Effector memory CD8-positive, alpha-beta T cell (primary cell): ENCODE results near the gene ARHGAP31.
"Not testable (repeated sequence)": the region's sequence is repeated elsewhere in the genome, so short reads cannot be mapped to it uniquely, and the experiment has no call there.

ENCODE experiments used
- ATAC-seq: fragments of 150-1000 bp; cut with Tn5 transposase; replicated peaks from 2 replicates; pipeline ENCODE4 v1.10.0; 2021; ENCODE audit warnings: mild to moderate bottlenecking, moderate library complexity
- DNase-seq, 3 experiments: peaks; one replicate each; pipeline ENCODE4 v3.0.0; 2021
- H3K27ac Mint-ChIP-seq, 2 donors: one replicate each; pipeline ENCODE4 v1.8.0; 2022; ENCODE audit warnings: mild to moderate bottlenecking in 2 of 2, mixed read lengths in 2 of 2, moderate library complexity in 2 of 2
- H3K27me3 Mint-ChIP-seq, 2 donors: one replicate each; pipeline ENCODE4 v1.8.0; 2022; ENCODE audit warnings: mixed read lengths in 2 of 2
- H3K36me3 Mint-ChIP-seq: one replicate; pipeline ENCODE4 v1.8.0; 2022; ENCODE audit warnings: mild to moderate bottlenecking, moderate library complexity, mixed read lengths; ENCODE audit not compliant: insufficient read depth
- H3K4me1 Mint-ChIP-seq, 2 donors: one replicate each; pipeline ENCODE4 v1.8.0; 2022; ENCODE audit warnings: low read depth in 2 of 2, mixed read lengths in 2 of 2
- H3K4me3 Mint-ChIP-seq, 2 donors: one replicate each; pipeline ENCODE4 v1.8.0; 2022; ENCODE audit warnings: mild to moderate bottlenecking in 2 of 2, mixed read lengths in 2 of 2, moderate library complexity in 2 of 2
- H3K9me3 Mint-ChIP-seq, 2 donors: one replicate each; pipeline ENCODE4 v1.8.0; 2022; ENCODE audit warnings: mixed read lengths in 2 of 2

Gene ARHGAP31

GRCh38 chr3:119298565-119298941, 4.4 kb downstream of the ARHGAP31 start:
- Mint-ChIP-seq H3K4me3 (no peak overlapping the region), H3K9me3 (no peaks in the 10 kb centered on the region), H3K27ac (no peak overlapping the region), H3K4me1 (peaks cover 38 to 51% of the 10 kb centered on the region in 2 donors), H3K27me3 (no peaks in the 10 kb centered on the region), H3K36me3 (peaks cover 23% of the 10 kb centered on the region)
- no peak for DNase-seq
- no peak for ATAC-seq

GRCh38 chr3:119300991-119301391, 6.8 kb downstream of the ARHGAP31 start:
- H3K9me3 Mint-ChIP-seq, result no peaks in the 10 kb centered on the region
- H3K27ac Mint-ChIP-seq, result peak overlapping the region in 1 of 2 donors; percentile 67
- peaks cover 26 to 36% of the 10 kb centered on the region in 2 donors for H3K4me1 Mint-ChIP-seq
- H3K36me3 Mint-ChIP-seq, result peaks cover 10% of the 10 kb centered on the region
- no peaks in the 10 kb centered on the region for H3K27me3 Mint-ChIP-seq
- no peak for DNase-seq
- H3K4me3 Mint-ChIP-seq, result no peak overlapping the region
- no peak for ATAC-seq

- Mint-ChIP-seq H3K4me1 (peaks cover 20 to 31% of the 10 kb centered on the region in 2 donors), H3K36me3 (peaks cover 10% of the 10 kb centered on the region), H3K4me3 (no peak overlapping the region), H3K9me3 (no peaks in the 10 kb centered on the region), H3K27me3 (no peaks in the 10 kb centered on the region), H3K27ac (peak overlapping the region in 1 of 2 donors; percentile 67)
- no peak for ATAC-seq
- no peak for DNase-seq
Measured at GRCh38 chr3:119301662-119302061, 7.5 kb downstream of the ARHGAP31 start.

- Mint-ChIP-seq H3K36me3 (peaks cover 10% of the 10 kb centered on the region), H3K4me1 (peaks cover 9 to 19% of the 10 kb centered on the region in 2 donors), H3K27me3 (no peaks in the 10 kb centered on the region), H3K9me3 (no peaks in the 10 kb centered on the region), H3K4me3 (no peak overlapping the region), H3K27ac (no peak overlapping the region)
- no peak for ATAC-seq
- DNase-seq, result no peak
Measured at GRCh38 chr3:119302697-119303551, 8.7 kb downstream of the ARHGAP31 start.

- H3K27me3 Mint-ChIP-seq, result no peaks in the 10 kb centered on the region
- no peak overlapping the region for H3K4me3 Mint-ChIP-seq
- DNase-seq (no peak), ATAC-seq (no peak)
- no peak overlapping the region for H3K27ac Mint-ChIP-seq
- H3K9me3 Mint-ChIP-seq, result no peaks in the 10 kb centered on the region
- H3K36me3 Mint-ChIP-seq, result peaks cover 9% of the 10 kb centered on the region
- peaks cover 0 to 12% of the 10 kb centered on the region in 2 donors for H3K4me1 Mint-ChIP-seq
Measured at GRCh38 chr3:119304201-119304713, 10.1 kb downstream of the ARHGAP31 start.

GRCh38 chr3:119305286-119305685, 11.1 kb downstream of the ARHGAP31 start:
- no peak overlapping the region for H3K27ac Mint-ChIP-seq
- peaks cover 0 to 12% of the 10 kb centered on the region in 2 donors for H3K4me1 Mint-ChIP-seq
- H3K4me3 Mint-ChIP-seq, result no peak overlapping the region
- no peaks in the 10 kb centered on the region for H3K9me3 Mint-ChIP-seq
- ATAC-seq (no peak), DNase-seq (no peak)
- H3K36me3 Mint-ChIP-seq, result peaks cover 10% of the 10 kb centered on the region
- H3K27me3 Mint-ChIP-seq, result no peaks in the 10 kb centered on the region

GRCh38 chr3:119306378-119306777, 12.2 kb downstream of the ARHGAP31 start:
- Mint-ChIP-seq H3K36me3 (peaks cover 10% of the 10 kb centered on the region), H3K4me1 (peaks cover 4 to 12% of the 10 kb centered on the region in 2 donors)
- not testable (repeated sequence) for H3K27ac Mint-ChIP-seq, ATAC-seq, H3K27me3 Mint-ChIP-seq, DNase-seq, H3K9me3 Mint-ChIP-seq, H3K4me3 Mint-ChIP-seq

GRCh38 chr3:119308355-119308754, 14.2 kb downstream of the ARHGAP31 start:
- Mint-ChIP-seq H3K4me3 (no peak overlapping the region), H3K9me3 (no peaks in the 10 kb centered on the region), H3K4me1 (peaks cover 7 to 8% of the 10 kb centered on the region in 2 donors), H3K27ac (no peak overlapping the region), H3K27me3 (no peaks in the 10 kb centered on the region), H3K36me3 (peaks cover 8% of the 10 kb centered on the region)
- ATAC-seq (no peak), DNase-seq (no peak)

- Mint-ChIP-seq H3K27ac (no peak overlapping the region), H3K27me3 (no peaks in the 10 kb centered on the region), H3K9me3 (no peaks in the 10 kb centered on the region), H3K36me3 (peaks cover 6% of the 10 kb centered on the region), H3K4me3 (no peak overlapping the region), H3K4me1 (peaks cover 7 to 8% of the 10 kb centered on the region in 2 donors)
- no peak for ATAC-seq
- DNase-seq, result no peak
Measured at GRCh38 chr3:119309591-119309990, 15.4 kb downstream of the ARHGAP31 start.

- Mint-ChIP-seq H3K4me3 (no peak overlapping the region), H3K36me3 (peaks cover 6% of the 10 kb centered on the region), H3K9me3 (no peaks in the 10 kb centered on the region), H3K27me3 (no peaks in the 10 kb centered on the region), H3K27ac (no peak overlapping the region), H3K4me1 (peaks cover 7 to 8% of the 10 kb centered on the region in 2 donors)
- DNase-seq (no peak), ATAC-seq (no peak)
Measured at GRCh38 chr3:119310071-119310470, 15.9 kb downstream of the ARHGAP31 start.

- no peak for DNase-seq
- Mint-ChIP-seq H3K27me3 (no peaks in the 10 kb centered on the region), H3K9me3 (no peaks in the 10 kb centered on the region), H3K36me3 (peaks cover 6% of the 10 kb centered on the region), H3K4me1 (peaks cover 7 to 8% of the 10 kb centered on the region in 2 donors), H3K4me3 (no peak overlapping the region), H3K27ac (peak overlapping the region in 1 of 2 donors; percentile 0)
- ATAC-seq, result no peak
Measured at GRCh38 chr3:119311081-119311925, 17.1 kb downstream of the ARHGAP31 start.

GRCh38 chr3:119313461-119313860, 19.3 kb downstream of the ARHGAP31 start:
- DNase-seq (no peak), ATAC-seq (no peak)
- no peaks in the 10 kb centered on the region for H3K9me3 Mint-ChIP-seq
- no peak overlapping the region for H3K27ac Mint-ChIP-seq
- no peaks in the 10 kb centered on the region for H3K27me3 Mint-ChIP-seq
- H3K4me3 Mint-ChIP-seq, result no peak overlapping the region
- peaks cover 7 to 8% of the 10 kb centered on the region in 2 donors for H3K4me1 Mint-ChIP-seq
- H3K36me3 Mint-ChIP-seq, result peaks cover 9% of the 10 kb centered on the region

GRCh38 chr3:119314821-119315220, 20.6 kb downstream of the ARHGAP31 start:
- DNase-seq (no peak), ATAC-seq (no peak)
- H3K4me3 Mint-ChIP-seq, result no peak overlapping the region
- H3K36me3 Mint-ChIP-seq, result peaks cover 7% of the 10 kb centered on the region
- no peaks in the 10 kb centered on the region for H3K9me3 Mint-ChIP-seq
- H3K4me1 Mint-ChIP-seq, result peaks cover 7 to 8% of the 10 kb centered on the region in 2 donors
- H3K27me3 Mint-ChIP-seq, result no peaks in the 10 kb centered on the region
- no peak overlapping the region for H3K27ac Mint-ChIP-seq
